ENCODE measurements around the gene ZBTB21.

ZBTB21 gene

GRCh38 chr21:42056468-42056867 lies 46.3 kb upstream of the ZBTB21 start:
- POLR2A ChIA-PET = no interaction called here
- CTCF ChIA-PET = no interaction called here
- H3K4me3 ChIP-seq (ENCODE audit: low read depth, low read length) = no peak overlapping the region
- DNase-seq (ENCODE audit: low read depth, low spot score) = no peak
- TF ChIP-seq CTCF (IDR thresholded peaks at IDR 0.05; ENCODE audit: insufficient read depth, low read length, missing control alignments) = no peak

GRCh38 chr21:42055425-42055824 lies 45.3 kb upstream of the ZBTB21 start:
- ChIA-PET CTCF (no interaction called here), POLR2A (no interaction called here)
- no peak for DNase-seq (ENCODE audit: low read depth, low spot score)
- no peak for TF ChIP-seq CTCF (IDR thresholded peaks at IDR 0.05; ENCODE audit: insufficient read depth, low read length, missing control alignments)
- H3K4me3 ChIP-seq (ENCODE audit: low read depth, low read length) = no peak overlapping the region

- no peak for TF ChIP-seq CTCF (IDR thresholded peaks at IDR 0.05; ENCODE audit: insufficient read depth, low read length, missing control alignments)
- no peak overlapping the region for H3K4me3 ChIP-seq (ENCODE audit: low read depth, low read length)
- ChIA-PET POLR2A (no interaction called here), CTCF (interaction anchor here (1.0 kb wide), 1 partner anchor 66 kb away, joined by 4 read pairs; no protein-coding TSS in a partner anchor)
- DNase-seq (ENCODE audit: low read depth, low spot score) = no peak
Observed at GRCh38 chr21:42051788-42052187, 41.6 kb upstream of the ZBTB21 start.

GRCh38 chr21:42049578-42050430 lies 39.6 kb upstream of the ZBTB21 start:
- CTCF ChIA-PET = interaction anchor here (0.6 kb wide), 1 partner anchor 272 kb away, joined by 3 read pairs; no protein-coding TSS in a partner anchor
- no peak overlapping the region for H3K4me3 ChIP-seq (ENCODE audit: low read depth, low read length)
- TF ChIP-seq CTCF (IDR thresholded peaks at IDR 0.05; ENCODE audit: insufficient read depth, low read length, missing control alignments) = no peak
- no peak for DNase-seq (ENCODE audit: low read depth, low spot score)
- POLR2A ChIA-PET = no interaction called here

- no peak for DNase-seq (ENCODE audit: low read depth, low spot score)
- ChIA-PET POLR2A (interaction anchor here (1.0 kb wide), 1 partner anchor 9 kb away, joined by 3 read pairs; no protein-coding TSS in a partner anchor), CTCF (no interaction called here)
- H3K4me3 ChIP-seq (ENCODE audit: low read depth, low read length) = no peak overlapping the region
- no peak for TF ChIP-seq CTCF (IDR thresholded peaks at IDR 0.05; ENCODE audit: insufficient read depth, low read length, missing control alignments)
Observed at GRCh38 chr21:42048870-42049577, 38.9 kb upstream of the ZBTB21 start.
